SK-N-SH treated with all-trans-retinoic acid at 6 μM for 48 hours (cell line): ENCODE results near the gene TLR4.

ENCODE experiments used
- PPARA ChIP-seq: fragments of 250-450 bp; sonication (Bioruptor Pico); IDR thresholded peaks from 2 replicates; pipeline ENCODE4 v1.5.0; 2020; ENCODE audit warnings: mild to moderate bottlenecking, borderline replicate concordance
- TOX ChIP-seq: fragments of 250-450 bp; sonication (Bioruptor Pico); IDR thresholded peaks from 2 replicates; pipeline ENCODE4 v1.8.0; 2021; ENCODE audit warnings: mild to moderate bottlenecking, moderate library complexity, borderline replicate concordance
- ZC3H10 ChIP-seq: fragments of 250-450 bp; sonication (Bioruptor Pico); IDR thresholded peaks from 2 replicates; pipeline ENCODE4 v1.5.1; 2021; ENCODE audit warnings: mild to moderate bottlenecking, moderate library complexity
- ZFP30 ChIP-seq: fragments of 450-650 bp; formaldehyde crosslinking; IDR thresholded peaks from 2 replicates; pipeline ENCODE4 v1.5.0; 2022; ENCODE audit warnings: mild to moderate bottlenecking, moderate library complexity
- ZNF565 ChIP-seq: fragments of 450-650 bp; formaldehyde crosslinking; conservative IDR thresholded peaks from 2 replicates; pipeline ENCODE4 v1.5.0; 2020; ENCODE audit warnings: low read depth, mild to moderate bottlenecking, moderate library complexity

GRCh38 chr9:117681888-117682287 lies 22.3 kb upstream of the TLR4 start:
- TF ChIP-seq PPARA (CRISPR knock-in tag) (no peak), ZFP30 (CRISPR knock-in tag) (no peak), ZNF565 (CRISPR knock-in tag) (no peak), ZC3H10 (CRISPR knock-in tag) (no peak), TOX (no peak)
